ENCODE measurements around the gene ATAD2B.
"Not testable (repeated sequence)": the region's sequence is repeated elsewhere in the genome, so short reads cannot be mapped to it uniquely, and the experiment has no call there.

Gene ATAD2B

GRCh38 chr2:23782646-23783045 is 144.3 kb downstream of the ATAD2B start:
- no peak for DNase-seq

- no peak for DNase-seq
These were observed 144.8 kb downstream of the ATAD2B start for GRCh38 chr2:23782126-23782525.

DNA sequence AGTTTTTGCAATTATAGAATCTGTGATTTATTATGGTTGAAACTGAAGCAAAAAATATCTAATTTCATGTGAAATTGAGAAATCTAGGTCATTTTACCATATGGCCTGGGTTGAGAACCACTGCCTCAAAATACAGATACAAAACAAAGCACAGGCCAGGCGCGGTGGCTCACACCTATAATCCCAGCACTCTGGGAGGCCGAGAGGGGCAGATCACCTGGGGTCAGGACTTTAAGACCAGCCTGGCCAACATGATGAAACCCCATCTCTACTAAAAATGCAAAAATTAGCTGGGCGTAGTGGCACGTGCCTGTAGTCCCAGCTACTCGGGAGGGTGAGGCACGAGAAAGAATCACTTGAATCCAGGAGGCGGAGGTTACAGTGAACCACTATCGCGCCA is 146.5 kb downstream of the ATAD2B start:
- DNase-seq, result not testable (repeated sequence)

- no peak for DNase-seq
These were observed 149.1 kb downstream of the ATAD2B start for GRCh38 chr2:23777826-23778225.

DNA sequence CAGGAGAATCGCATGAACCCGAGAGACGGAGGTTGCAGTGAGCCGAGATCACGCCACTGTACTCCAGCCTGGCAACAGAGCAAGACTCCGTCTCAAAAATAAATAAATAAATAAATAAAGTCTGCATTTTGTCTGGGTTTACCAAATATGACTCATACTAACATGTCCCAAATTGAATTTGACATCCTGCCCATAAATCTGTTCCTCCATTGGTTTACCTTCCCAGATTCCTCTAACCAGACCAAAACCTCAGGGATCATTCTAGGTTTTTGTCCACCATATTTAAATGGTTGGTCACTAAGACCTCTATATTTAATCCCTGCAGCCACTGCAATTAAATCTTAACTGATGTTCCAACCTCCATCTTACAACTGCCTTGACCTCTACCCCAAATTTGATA is 150.9 kb downstream of the ATAD2B start:
- no peak for DNase-seq

DNA sequence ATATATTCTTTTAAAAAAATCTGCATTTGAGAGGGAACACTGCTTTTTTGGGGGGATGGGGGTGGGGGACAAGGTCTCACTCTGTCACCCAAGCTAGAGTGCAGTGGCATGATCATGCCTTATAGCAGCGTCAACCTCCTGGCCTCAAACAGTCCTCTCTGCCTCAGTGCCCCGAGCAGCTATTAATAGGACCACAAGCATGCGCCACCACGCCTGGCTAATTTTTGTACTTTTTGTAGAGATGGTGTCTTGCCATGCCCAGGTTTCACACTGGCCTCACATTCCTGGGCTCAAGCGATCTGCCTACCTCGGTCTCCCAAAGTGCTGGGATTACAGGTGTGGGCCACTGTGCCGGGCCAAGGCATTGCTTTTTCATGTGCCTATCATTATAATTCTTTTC is 154.2 kb downstream of the ATAD2B start:
- DNase-seq, result no peak

GRCh38 chr2:23772056-23772455 is 154.9 kb downstream of the ATAD2B start:
- DNase-seq, result no peak

GRCh38 chr2:23769364-23769763 is 157.6 kb downstream of the ATAD2B start:
- no peak for DNase-seq

- DNase-seq, result no peak
These were observed 158.9 kb downstream of the ATAD2B start for GRCh38 chr2:23767876-23768621.

- no peak for DNase-seq
These were observed 164.8 kb downstream of the ATAD2B start for GRCh38 chr2:23762141-23762540.

GRCh38 chr2:23761638-23762037 is 165.3 kb downstream of the ATAD2B start:
- no peak for DNase-seq

GRCh38 chr2:23760736-23761135 is 166.2 kb downstream of the ATAD2B start:
- DNase-seq, result peak; percentile 5

DNA sequence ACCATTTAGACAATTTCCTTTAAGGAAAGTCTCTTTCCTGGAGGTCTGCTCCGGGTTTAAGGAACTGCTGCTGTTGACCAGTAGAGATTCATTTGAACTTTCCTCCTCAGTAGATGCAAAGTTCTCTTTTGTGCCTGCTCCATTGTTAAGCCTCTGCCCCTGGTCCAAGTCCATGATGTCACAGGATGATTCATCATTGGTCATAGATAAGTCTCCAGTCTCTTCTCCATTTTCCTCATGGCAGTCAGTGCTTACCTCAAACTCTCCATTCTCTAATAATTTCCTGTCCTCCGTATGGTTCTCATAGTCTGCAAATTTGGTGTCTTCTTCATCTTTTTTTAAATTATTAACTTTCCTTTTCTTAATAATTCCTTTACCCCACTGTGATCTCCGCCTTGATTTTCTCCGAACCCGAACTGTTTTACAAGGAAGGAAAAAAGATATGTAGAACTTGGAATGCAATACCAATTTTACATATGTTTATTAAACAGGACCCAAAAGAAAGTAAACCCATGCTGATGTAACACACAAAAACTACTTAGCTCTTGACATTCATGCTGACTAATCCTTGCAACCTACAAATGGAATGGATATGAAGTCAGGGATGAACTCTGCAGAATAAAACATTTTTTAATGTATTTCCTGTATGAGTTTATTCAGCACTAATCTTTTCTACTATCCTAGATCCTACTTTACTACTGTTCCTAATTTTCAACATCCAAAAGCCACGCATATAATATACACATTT is 169.1 kb downstream of the ATAD2B start:
- DNase-seq, result no peak

- DNase-seq, result no peak
These were observed 170.2 kb downstream of the ATAD2B start for GRCh38 chr2:23756593-23757292.

DNA sequence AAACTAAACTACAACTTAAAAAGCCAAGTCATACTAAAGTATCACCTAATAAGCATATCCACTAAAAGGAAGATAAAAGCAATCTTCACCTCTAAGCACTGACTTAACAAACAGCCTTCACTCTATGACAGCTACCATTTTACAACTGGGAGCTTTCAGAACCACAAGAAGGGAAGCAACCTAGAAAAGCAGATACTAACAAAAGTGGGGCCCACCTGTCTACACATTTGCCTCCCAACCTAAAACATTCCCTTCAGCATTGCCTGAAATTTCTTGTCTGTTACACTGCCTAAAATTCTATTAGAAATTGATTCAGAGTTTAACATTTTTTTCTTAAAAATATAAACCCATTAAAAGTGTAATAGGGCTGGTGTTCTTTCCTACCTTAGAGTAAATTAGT is 172.0 kb downstream of the ATAD2B start:
- DNase-seq, result no peak

- no peak for DNase-seq
These were observed 173.5 kb downstream of the ATAD2B start for GRCh38 chr2:23753291-23754010.

DNA sequence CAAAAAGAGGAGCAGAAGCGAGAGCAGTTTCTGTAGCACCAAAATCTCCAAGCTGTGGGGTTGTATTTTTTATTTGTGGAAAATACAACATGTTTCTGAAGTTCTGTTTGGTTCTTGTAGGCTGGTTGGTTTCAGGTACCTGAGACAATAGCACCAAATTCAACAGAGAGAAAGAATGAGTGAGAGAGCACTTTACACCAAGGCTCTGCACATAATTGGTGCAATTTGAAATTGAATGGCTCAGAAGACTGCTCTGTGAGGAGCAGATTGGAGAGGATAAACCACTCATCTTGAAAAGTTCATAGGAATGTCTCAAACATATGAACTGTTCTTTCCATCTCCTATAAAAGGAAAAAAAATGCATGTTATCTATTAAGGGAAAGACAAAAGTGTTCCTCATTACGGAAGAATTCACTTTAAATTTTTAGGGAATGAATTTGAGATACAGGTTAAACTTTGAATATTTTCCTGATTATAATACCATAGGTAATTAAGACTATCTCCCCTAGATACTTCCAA is 175.1 kb downstream of the ATAD2B start:
- DNase-seq, result peak; percentile 2

DNA sequence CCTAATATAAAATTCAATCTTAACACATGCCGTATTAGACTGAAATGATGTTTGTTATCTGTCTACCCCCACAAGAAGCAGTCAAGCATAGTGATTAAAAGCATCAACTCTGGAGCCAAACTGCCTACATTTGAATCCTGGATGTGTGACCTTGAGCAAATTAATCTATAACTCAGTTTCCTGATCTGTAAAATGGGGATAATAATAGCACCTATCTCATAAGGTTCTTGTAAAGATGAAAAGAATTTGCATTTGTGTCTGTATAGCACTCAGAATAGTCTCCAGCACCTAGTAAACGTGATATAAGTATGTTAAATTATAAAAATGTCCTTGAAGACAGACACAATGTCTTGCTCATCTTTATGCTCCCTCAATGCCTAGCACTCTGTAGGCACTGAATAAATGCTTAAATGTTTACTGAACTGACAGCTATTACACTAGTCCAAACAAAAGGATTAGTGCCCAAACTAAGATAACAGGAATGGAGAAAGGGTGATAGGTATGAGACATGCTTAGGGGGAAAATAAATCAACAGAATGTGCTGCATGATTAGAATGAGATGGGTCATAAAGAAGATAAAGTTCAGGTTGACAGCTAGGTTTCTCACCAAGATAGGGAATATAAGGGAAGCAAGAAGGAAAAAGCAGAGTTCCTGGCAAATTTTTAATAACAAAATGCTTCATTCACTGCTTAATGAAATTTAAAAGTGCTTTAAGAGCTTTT is 180.6 kb downstream of the ATAD2B start:
- no peak for DNase-seq

DNA sequence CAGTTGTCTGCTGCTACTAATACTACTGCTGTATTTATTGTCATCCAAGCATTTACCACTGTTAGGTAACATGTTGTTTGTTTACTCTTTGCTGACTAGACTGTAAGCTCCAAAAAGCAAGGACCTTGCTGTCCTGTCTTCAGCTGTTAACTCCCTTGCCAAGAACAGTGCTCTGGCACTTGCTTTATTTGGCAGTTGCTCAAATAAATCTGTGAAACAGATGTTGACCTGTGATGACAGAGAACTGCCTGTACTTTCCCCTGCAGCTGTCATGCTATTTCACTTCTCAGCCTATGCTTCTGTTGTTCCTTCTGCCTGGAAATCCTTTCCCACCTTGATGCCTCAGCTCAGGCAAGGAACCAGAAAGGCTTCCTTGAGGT is 181.2 kb downstream of the ATAD2B start:
- DNase-seq, result no peak

- no peak for DNase-seq
These were observed 181.7 kb downstream of the ATAD2B start for GRCh38 chr2:23745068-23745725.

GRCh38 chr2:23736783-23737182 is 190.1 kb downstream of the ATAD2B start:
- DNase-seq, result not testable (repeated sequence)

DNA sequence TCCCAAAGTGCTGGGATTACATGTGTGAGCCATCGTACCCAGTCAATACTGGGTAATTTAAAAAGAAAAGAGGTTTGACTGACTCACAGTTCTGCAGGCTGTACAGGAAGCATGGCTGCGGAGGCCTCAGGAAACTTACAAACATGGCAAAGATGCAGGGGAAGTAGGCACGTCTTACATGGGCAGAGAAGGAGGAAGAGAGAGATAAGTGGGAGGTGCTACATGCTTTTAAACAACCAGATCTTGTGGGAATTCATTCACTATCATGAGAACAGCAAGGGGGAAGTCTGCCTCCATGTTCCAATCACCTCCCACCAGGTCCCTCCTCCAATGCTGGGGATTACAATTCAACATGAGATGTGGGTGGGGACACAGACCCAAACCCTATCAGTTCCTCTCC is 192.5 kb downstream of the ATAD2B start:
- no peak for DNase-seq
